ENCODE data around the gene PADI3. TPM values are rescaled to one million over a fixed set of nuclear protein-coding genes. Genes with fewer than 3 reads are reported as not detected.

Gene PADI3
- total RNA-seq, 2 experiments from 2014 or later, result not detected

- Mint-ChIP-seq H3K27ac (no peak overlapping the region), H3K36me3 (ENCODE audit: low read depth) (no peaks in the 10 kb centered on the region), H3K9me3 (no peaks in the 10 kb centered on the region), H3K27me3 (peaks cover 6% of the 10 kb centered on the region), H3K4me3 (no peak overlapping the region), H3K4me1 (no peaks in the 10 kb centered on the region)
- POLR2A ChIA-PET, result no interaction called here
- CTCF ChIA-PET, result interaction anchor here (0.8 kb wide), 2 partner anchors 13 to 36 kb away, joined by 3 read pairs; no protein-coding TSS in a partner anchor
- no peak for DNase-seq
Measured at GRCh38 chr1:17273096-17273495, 24.2 kb downstream of the PADI3 start.

GRCh38 chr1:17274186-17275170 is 25.6 kb downstream of the PADI3 start:
- Mint-ChIP-seq H3K9me3 (no peaks in the 10 kb centered on the region), H3K4me3 (no peak overlapping the region), H3K27me3 (peaks cover 6% of the 10 kb centered on the region), H3K36me3 (ENCODE audit: low read depth) (no peaks in the 10 kb centered on the region), H3K4me1 (no peaks in the 10 kb centered on the region), H3K27ac (no peak overlapping the region)
- ChIA-PET CTCF (interaction anchor here (0.8 kb wide), 1 partner anchor 37 kb away, joined by 3 read pairs; no protein-coding TSS in a partner anchor), POLR2A (no interaction called here)
- peak; percentile 46 for DNase-seq

GRCh38 chr1:17276568-17276967 is 27.7 kb downstream of the PADI3 start:
- H3K9me3 Mint-ChIP-seq, result no peaks in the 10 kb centered on the region
- no peaks in the 10 kb centered on the region for H3K4me1 Mint-ChIP-seq
- no peaks in the 10 kb centered on the region for H3K36me3 Mint-ChIP-seq (ENCODE audit: low read depth)
- no peak for DNase-seq
- POLR2A ChIA-PET, result no interaction called here
- H3K4me3 Mint-ChIP-seq, result no peak overlapping the region
- H3K27me3 Mint-ChIP-seq, result peaks cover 7% of the 10 kb centered on the region
- CTCF ChIA-PET, result no interaction called here
- H3K27ac Mint-ChIP-seq, result no peak overlapping the region

GRCh38 chr1:17277511-17278159 is 28.7 kb downstream of the PADI3 start:
- H3K27ac Mint-ChIP-seq, result no peak overlapping the region
- H3K36me3 Mint-ChIP-seq (ENCODE audit: low read depth), result no peaks in the 10 kb centered on the region
- H3K4me3 Mint-ChIP-seq, result no peak overlapping the region
- H3K9me3 Mint-ChIP-seq, result no peaks in the 10 kb centered on the region
- H3K27me3 Mint-ChIP-seq, result peaks cover 12% of the 10 kb centered on the region
- ChIA-PET POLR2A (no interaction called here), CTCF (no interaction called here)
- DNase-seq, result no peak
- no peaks in the 10 kb centered on the region for H3K4me1 Mint-ChIP-seq

- ChIA-PET POLR2A (no interaction called here), CTCF (no interaction called here)
- Mint-ChIP-seq H3K36me3 (ENCODE audit: low read depth) (no peaks in the 10 kb centered on the region), H3K9me3 (no peaks in the 10 kb centered on the region), H3K4me1 (no peaks in the 10 kb centered on the region), H3K4me3 (no peak overlapping the region), H3K27me3 (peaks cover 14% of the 10 kb centered on the region), H3K27ac (no peak overlapping the region)
- no peak for DNase-seq
Measured at GRCh38 chr1:17278996-17279830, 30.3 kb downstream of the PADI3 start.

GRCh38 chr1:17280436-17280835 is 31.5 kb downstream of the PADI3 start:
- Mint-ChIP-seq H3K27me3 (peaks cover 13% of the 10 kb centered on the region), H3K36me3 (ENCODE audit: low read depth) (no peaks in the 10 kb centered on the region), H3K27ac (no peak overlapping the region), H3K4me3 (no peak overlapping the region), H3K4me1 (no peaks in the 10 kb centered on the region), H3K9me3 (no peaks in the 10 kb centered on the region)
- POLR2A ChIA-PET, result no interaction called here
- CTCF ChIA-PET, result no interaction called here
- no peak for DNase-seq

- no peak overlapping the region for H3K4me3 Mint-ChIP-seq
- H3K27me3 Mint-ChIP-seq, result peaks cover 9% of the 10 kb centered on the region
- no peak overlapping the region for H3K27ac Mint-ChIP-seq
- H3K36me3 Mint-ChIP-seq (ENCODE audit: low read depth), result no peaks in the 10 kb centered on the region
- DNase-seq, result no peak
- H3K4me1 Mint-ChIP-seq, result no peaks in the 10 kb centered on the region
- POLR2A ChIA-PET, result no interaction called here
- CTCF ChIA-PET, result no interaction called here
- no peaks in the 10 kb centered on the region for H3K9me3 Mint-ChIP-seq
Measured at GRCh38 chr1:17280894-17281293, 32.0 kb downstream of the PADI3 start.

- no peak for DNase-seq
- Mint-ChIP-seq H3K27ac (no peak overlapping the region), H3K4me3 (no peak overlapping the region), H3K9me3 (no peaks in the 10 kb centered on the region), H3K27me3 (peaks cover 9% of the 10 kb centered on the region), H3K36me3 (ENCODE audit: low read depth) (no peaks in the 10 kb centered on the region), H3K4me1 (no peaks in the 10 kb centered on the region)
- ChIA-PET CTCF (no interaction called here), POLR2A (no interaction called here)
Measured at GRCh38 chr1:17281775-17282181, 32.9 kb downstream of the PADI3 start.

- Mint-ChIP-seq H3K4me3 (no peak overlapping the region), H3K27me3 (peaks cover 9% of the 10 kb centered on the region), H3K27ac (no peak overlapping the region), H3K36me3 (ENCODE audit: low read depth) (no peaks in the 10 kb centered on the region), H3K9me3 (no peaks in the 10 kb centered on the region), H3K4me1 (no peaks in the 10 kb centered on the region)
- DNase-seq, result no peak
- ChIA-PET CTCF (no interaction called here), POLR2A (no interaction called here)
Measured at GRCh38 chr1:17282836-17283235, 33.9 kb downstream of the PADI3 start.

- H3K4me1 Mint-ChIP-seq, result no peaks in the 10 kb centered on the region
- no peak for DNase-seq
- H3K27ac Mint-ChIP-seq, result no peak overlapping the region
- ChIA-PET POLR2A (no interaction called here), CTCF (interaction anchor here (1.0 kb wide), 1 partner anchor 14 kb away, joined by 3 read pairs; no protein-coding TSS in a partner anchor)
- H3K4me3 Mint-ChIP-seq, result no peak overlapping the region
- H3K27me3 Mint-ChIP-seq, result peaks cover 13% of the 10 kb centered on the region
- no peaks in the 10 kb centered on the region for H3K9me3 Mint-ChIP-seq
- H3K36me3 Mint-ChIP-seq (ENCODE audit: low read depth), result no peaks in the 10 kb centered on the region
Measured at GRCh38 chr1:17286646-17287045, 37.7 kb downstream of the PADI3 start.

- no peak for DNase-seq
- no peaks in the 10 kb centered on the region for H3K4me1 Mint-ChIP-seq
- H3K4me3 Mint-ChIP-seq, result no peak overlapping the region
- CTCF ChIA-PET, result no interaction called here
- peaks cover 9% of the 10 kb centered on the region for H3K27me3 Mint-ChIP-seq
- no peaks in the 10 kb centered on the region for H3K9me3 Mint-ChIP-seq
- no peaks in the 10 kb centered on the region for H3K36me3 Mint-ChIP-seq (ENCODE audit: low read depth)
- no peak overlapping the region for H3K27ac Mint-ChIP-seq
- POLR2A ChIA-PET, result no interaction called here
Measured at GRCh38 chr1:17287130-17287776, 38.4 kb downstream of the PADI3 start.

- DNase-seq, result no peak
- Mint-ChIP-seq H3K4me3 (no peak overlapping the region), H3K27me3 (peaks cover 12% of the 10 kb centered on the region), H3K27ac (no peak overlapping the region), H3K9me3 (no peaks in the 10 kb centered on the region), H3K4me1 (no peaks in the 10 kb centered on the region), H3K36me3 (ENCODE audit: low read depth) (no peaks in the 10 kb centered on the region)
- ChIA-PET CTCF (no interaction called here), POLR2A (no interaction called here)
Measured at GRCh38 chr1:17289721-17290120, 40.8 kb downstream of the PADI3 start.

- Mint-ChIP-seq H3K4me1 (no peaks in the 10 kb centered on the region), H3K36me3 (ENCODE audit: low read depth) (no peaks in the 10 kb centered on the region), H3K27me3 (peaks cover 12% of the 10 kb centered on the region), H3K27ac (no peak overlapping the region), H3K9me3 (no peaks in the 10 kb centered on the region), H3K4me3 (no peak overlapping the region)
- no peak for DNase-seq
- CTCF ChIA-PET, result no interaction called here
- POLR2A ChIA-PET, result no interaction called here
Measured at GRCh38 chr1:17290553-17290952, 41.7 kb downstream of the PADI3 start.

Data from activated CD4-positive, alpha-beta memory T cell treated with anti-CD3 and anti-CD28 coated beads, Interleukin-2, amount 10 ng/mL, durations not matched to agents 7 days and 5 days (primary cell).